A673 (cell line): Measurements from ENCODE around the gene EMB. TPM values are rescaled to one million over a fixed set of nuclear protein-coding genes. Genes with fewer than 3 reads are reported as not detected.
"Not testable (repeated sequence)": the region's sequence is repeated elsewhere in the genome, so short reads cannot be mapped to it uniquely, and the experiment has no call there.

ENCODE experiments used
- BruUV-seq: library from RNA; stranded (reverse); fragments of 400-500 nt; replicated peaks from 2 replicates; lab custom pipeline; 2021; lab: Mats Ljungman, UMichigan
- CTCF ChIA-PET: fragments of 300-600 bp; sonication (Branson Sonifier 250); formaldehyde crosslinking; loops from one replicate; lab custom pipeline; 2022; ENCODE audit warnings: antibody characterized with exemption; lab: Charles Lee
- POLR2A ChIA-PET: fragments of 300-600 bp; sonication (Branson Sonifier 250); formaldehyde crosslinking; loops from one replicate; lab custom pipeline; 2022; ENCODE audit warnings: antibody characterized with exemption; ENCODE audit not compliant: low non-redundant PET; lab: Charles Lee
- DNase-seq: peaks from one replicate; pipeline ENCODE4 v3.0.0-alpha.2; 2015; ENCODE audit warnings: low spot score
- H3K27ac ChIP-seq: fragments of 200-600 bp; sonication (generic); 2 replicates; pipeline ENCODE4 v1.5.1; 2016; ENCODE audit warnings: mixed run types, low read depth, mild to moderate bottlenecking, mixed read lengths, antibody characterized with exemption, low read length; ENCODE audit not compliant: poor library complexity, severe bottlenecking
- H3K27me3 ChIP-seq: fragments of 200-600 bp; sonication (generic); replicated peaks from 2 replicates; pipeline ENCODE4 v1.6.1; 2017; ENCODE audit warnings: mixed run types, low read depth, mild to moderate bottlenecking, mixed read lengths, antibody characterized with exemption, low read length; ENCODE audit not compliant: insufficient read depth, poor library complexity
- H3K36me3 ChIP-seq: fragments of 200-600 bp; sonication (generic); 2 replicates; pipeline ENCODE4 v1.6.1; 2016; ENCODE audit warnings: mixed run types, mild to moderate bottlenecking, mixed read lengths, antibody characterized with exemption, low read length; ENCODE audit not compliant: insufficient read depth, poor library complexity, severe bottlenecking
- H3K4me1 ChIP-seq: fragments of 200-600 bp; sonication (generic); 2 replicates; pipeline ENCODE4 v1.6.1; 2017; ENCODE audit warnings: mixed run types, mild to moderate bottlenecking, mixed read lengths, antibody characterized with exemption, low read length; ENCODE audit not compliant: insufficient read depth, poor library complexity, severe bottlenecking
- H3K4me3 ChIP-seq: fragments of 200-600 bp; sonication (generic); 2 replicates; pipeline ENCODE4 v1.5.1; 2016; ENCODE audit warnings: low read depth, mixed run types, mild to moderate bottlenecking, mixed read lengths, low read length; ENCODE audit not compliant: poor library complexity, severe bottlenecking
- H3K9me3 ChIP-seq: fragments of 200-600 bp; sonication (generic); 2 replicates; pipeline ENCODE4 v1.6.1; 2016; ENCODE audit warnings: mixed run types, low read depth, mild to moderate bottlenecking, mixed read lengths, antibody characterized with exemption, low read length; ENCODE audit not compliant: poor library complexity, severe bottlenecking
- EZH2 ChIP-seq: fragments of 200-600 bp; sonication (generic); IDR thresholded peaks from 2 replicates; pipeline ENCODE4 v1.6.1; 2017; ENCODE audit warnings: borderline replicate concordance, low read depth, mild to moderate bottlenecking, mixed read lengths, antibody characterized with exemption, low read length; ENCODE audit not compliant: poor library complexity, severe bottlenecking
- intact Hi-C: fragments of 100-400 bp; cut with micrococcal nuclease; formaldehyde crosslinking; loops from one replicate; pipeline ENCODE4 v1.10.0; 2022; ENCODE audit not compliant: unreplicated experiment
- total RNA-seq: library from RNA; stranded (reverse); gene quantifications from 2 replicates; pipeline ENCODE4 v1.2.3, GENCODE V29; 2021
- TF ChIP-seq, protein P1 (sequence below): fragments of 300-800, 200-600 bp; sonication (generic); conservative IDR thresholded peaks from 2 replicates; pipeline ENCODE4 v1.5.1; 2017; ENCODE audit warnings: low read depth, mild to moderate bottlenecking, antibody characterized with exemption, low read length, moderate library complexity, mixed read lengths

EMB gene
- total RNA-seq, 1 experiment from 2014 or later = 21.8 TPM

DNA sequence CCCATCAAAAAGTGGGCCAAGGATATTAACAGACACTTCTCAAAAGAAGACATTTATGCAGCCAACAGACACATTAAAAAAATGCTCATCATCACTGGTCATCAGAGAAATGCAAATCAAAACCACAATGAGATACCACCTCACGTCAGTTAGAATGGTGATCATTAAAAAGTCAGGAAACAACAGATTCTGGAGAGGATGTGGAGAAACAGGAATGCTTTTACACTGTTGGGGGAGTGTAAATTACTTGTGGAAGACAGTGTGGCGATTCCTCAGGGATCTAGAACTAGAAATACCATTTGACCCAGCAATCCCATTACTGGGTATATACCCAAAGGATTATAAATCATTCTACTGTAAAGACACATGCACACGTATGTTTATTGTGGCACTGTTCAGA, 48.8 kb downstream of the EMB start:
- POLR2A ChIA-PET, H3K36me3 ChIP-seq, H3K27ac ChIP-seq, H3K4me1 ChIP-seq, H3K4me3 ChIP-seq, H3K27me3 ChIP-seq, CTCF ChIA-PET, H3K9me3 ChIP-seq, DNase-seq, BruUV-seq, intact Hi-C loops: not testable (repeated sequence)

DNA sequence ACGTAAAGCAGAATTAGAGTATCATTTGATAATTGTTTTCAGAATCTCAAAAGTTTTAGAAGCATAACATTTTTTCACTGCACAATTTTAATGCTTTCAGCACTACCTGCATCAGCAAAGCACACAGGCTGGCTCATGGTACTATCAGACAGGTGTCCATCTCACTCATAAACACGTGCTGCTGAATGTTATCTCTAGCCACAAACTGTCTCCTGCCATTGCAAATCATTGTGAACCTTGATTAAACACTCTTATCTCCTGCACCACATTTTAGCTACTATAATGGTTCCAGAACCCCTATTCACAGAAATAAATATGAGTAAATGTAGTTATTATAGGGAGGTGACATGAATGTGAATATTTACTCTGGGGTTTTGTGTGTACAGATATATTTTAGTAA, 56.7 kb downstream of the EMB start:
- H3K9me3 ChIP-seq, H3K36me3 ChIP-seq, POLR2A ChIA-PET, H3K27me3 ChIP-seq, H3K4me3 ChIP-seq, H3K4me1 ChIP-seq, BruUV-seq, H3K27ac ChIP-seq, intact Hi-C loops, DNase-seq, CTCF ChIA-PET: not testable (repeated sequence)

DNA sequence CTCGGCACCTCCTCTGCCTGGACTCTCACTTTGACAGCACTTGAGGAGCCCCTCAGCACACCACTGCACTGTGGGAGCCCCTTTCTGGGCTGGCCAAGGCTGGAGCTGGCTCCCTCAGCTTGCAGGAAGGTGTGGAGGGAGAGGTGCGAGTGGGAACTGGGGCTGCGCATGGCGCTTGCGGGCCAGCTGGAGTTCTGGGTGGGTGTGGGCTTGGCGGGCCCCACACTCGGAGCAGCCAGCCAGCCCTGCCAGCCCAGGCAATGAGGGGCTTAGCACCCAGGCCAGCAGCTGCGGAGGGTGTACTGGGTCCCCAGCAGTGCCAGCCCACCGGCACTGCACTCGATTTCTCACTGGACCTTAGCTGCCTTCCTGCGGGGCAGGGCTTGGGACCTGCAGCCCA, 64.4 kb downstream of the EMB start:
- H3K4me1 ChIP-seq, H3K4me3 ChIP-seq, H3K27ac ChIP-seq, H3K27me3 ChIP-seq, POLR2A ChIA-PET, H3K9me3 ChIP-seq, intact Hi-C loops, CTCF ChIA-PET, DNase-seq, H3K36me3 ChIP-seq, BruUV-seq: not testable (repeated sequence)

DNA sequence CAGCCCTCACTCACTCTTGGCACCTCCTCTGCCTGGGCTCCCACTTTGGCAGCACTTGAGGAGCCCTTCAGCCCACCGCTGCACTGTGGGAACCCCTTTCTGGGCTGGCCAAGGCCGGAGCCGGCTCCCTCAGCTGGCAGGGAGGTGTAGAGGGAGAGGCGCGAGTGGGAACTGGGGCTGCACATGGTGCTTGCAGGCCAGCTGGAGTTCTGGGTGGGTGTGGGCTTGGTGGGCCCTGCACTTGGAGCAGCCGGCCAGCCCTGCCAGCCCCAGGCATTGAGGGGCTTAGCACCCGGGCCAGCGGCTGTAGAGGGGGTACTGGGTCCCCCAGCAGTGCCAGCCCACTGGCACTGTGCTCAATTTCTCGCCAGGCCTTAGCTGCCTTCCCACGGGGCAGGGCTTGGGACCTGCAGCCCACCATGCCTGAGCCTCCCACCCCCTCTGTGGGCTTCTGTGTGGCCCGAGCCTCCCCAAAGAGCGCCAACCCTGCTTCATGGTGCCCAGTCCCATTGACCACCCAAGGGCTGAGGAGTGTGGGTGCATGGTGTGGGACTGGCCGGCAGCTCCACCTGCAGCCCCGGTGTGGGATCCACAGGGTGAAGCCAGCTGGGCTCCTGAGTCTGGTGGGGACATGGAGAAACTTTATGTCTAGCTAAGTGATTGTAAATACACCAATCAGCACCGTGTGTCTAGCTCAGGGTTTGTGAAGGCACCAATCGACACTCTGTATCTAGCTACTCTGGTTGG, 71.6 kb downstream of the EMB start:
- BruUV-seq, H3K27me3 ChIP-seq, POLR2A ChIA-PET, H3K4me1 ChIP-seq, H3K27ac ChIP-seq, H3K4me3 ChIP-seq, DNase-seq, CTCF ChIA-PET, H3K36me3 ChIP-seq, H3K9me3 ChIP-seq: not testable (repeated sequence)
- intact Hi-C loops = loop anchor here (10.0 kb wide), 1 partner anchor 145 kb away; no protein-coding TSS in a partner anchor

DNA sequence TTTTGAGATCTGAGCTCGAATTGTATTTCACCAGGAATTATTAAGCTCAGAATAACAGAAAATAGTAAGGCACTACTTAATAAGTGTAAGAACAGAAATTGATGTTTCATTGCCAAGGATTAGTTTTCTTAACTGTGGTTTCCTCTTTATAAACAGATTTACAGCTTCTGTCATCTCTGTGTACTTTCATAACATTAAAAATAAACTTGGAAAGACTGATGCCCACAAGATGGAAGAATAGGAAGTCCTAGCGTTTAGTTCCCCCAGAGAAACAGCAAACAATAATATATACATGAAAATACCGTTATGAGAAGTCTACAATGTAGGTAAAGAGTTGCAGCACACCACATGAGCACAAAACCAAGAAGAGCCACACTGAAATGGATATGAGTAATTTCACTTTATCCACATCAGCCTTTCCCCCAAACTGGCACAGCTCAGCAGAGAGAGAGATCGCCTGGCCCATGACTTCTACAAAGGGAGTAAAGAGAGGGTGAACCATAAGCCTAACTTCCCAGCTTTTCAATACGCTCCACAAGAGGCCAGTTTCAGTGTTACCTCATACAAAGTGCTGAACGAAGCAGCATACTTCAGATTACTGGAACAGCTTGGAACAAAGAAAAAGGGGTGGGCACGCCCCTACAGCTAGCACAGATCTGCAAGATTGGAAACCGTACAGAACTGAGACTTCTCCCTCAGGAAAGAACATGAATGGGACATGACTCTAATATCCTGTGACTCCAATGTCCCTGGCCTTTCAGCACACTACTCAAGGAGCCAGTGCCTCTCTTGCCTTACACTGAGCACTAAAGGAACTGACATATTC, 75.4 kb downstream of the EMB start:
- BruUV-seq = no TSS peak
- TF ChIP-seq EZH2 = no peak
- TF ChIP-seq, protein P1, sequence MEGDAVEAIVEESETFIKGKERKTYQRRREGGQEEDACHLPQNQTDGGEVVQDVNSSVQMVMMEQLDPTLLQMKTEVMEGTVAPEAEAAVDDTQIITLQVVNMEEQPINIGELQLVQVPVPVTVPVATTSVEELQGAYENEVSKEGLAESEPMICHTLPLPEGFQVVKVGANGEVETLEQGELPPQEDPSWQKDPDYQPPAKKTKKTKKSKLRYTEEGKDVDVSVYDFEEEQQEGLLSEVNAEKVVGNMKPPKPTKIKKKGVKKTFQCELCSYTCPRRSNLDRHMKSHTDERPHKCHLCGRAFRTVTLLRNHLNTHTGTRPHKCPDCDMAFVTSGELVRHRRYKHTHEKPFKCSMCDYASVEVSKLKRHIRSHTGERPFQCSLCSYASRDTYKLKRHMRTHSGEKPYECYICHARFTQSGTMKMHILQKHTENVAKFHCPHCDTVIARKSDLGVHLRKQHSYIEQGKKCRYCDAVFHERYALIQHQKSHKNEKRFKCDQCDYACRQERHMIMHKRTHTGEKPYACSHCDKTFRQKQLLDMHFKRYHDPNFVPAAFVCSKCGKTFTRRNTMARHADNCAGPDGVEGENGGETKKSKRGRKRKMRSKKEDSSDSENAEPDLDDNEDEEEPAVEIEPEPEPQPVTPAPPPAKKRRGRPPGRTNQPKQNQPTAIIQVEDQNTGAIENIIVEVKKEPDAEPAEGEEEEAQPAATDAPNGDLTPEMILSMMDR = no peak
- Histone ChIP-seq H3K4me3 (no peak overlapping the region), H3K4me1 (no peaks in the 10 kb centered on the region), H3K27me3 (no peaks in the 10 kb centered on the region), H3K9me3 (no peaks in the 10 kb centered on the region), H3K36me3 (no peaks in the 10 kb centered on the region), H3K27ac (no peak overlapping the region)
- ChIA-PET POLR2A (no interaction called here), CTCF (no interaction called here)
- intact Hi-C loops = loop anchor here (10.0 kb wide), 1 partner anchor 149 kb away; no protein-coding TSS in a partner anchor
- DNase-seq = no peak

DNA sequence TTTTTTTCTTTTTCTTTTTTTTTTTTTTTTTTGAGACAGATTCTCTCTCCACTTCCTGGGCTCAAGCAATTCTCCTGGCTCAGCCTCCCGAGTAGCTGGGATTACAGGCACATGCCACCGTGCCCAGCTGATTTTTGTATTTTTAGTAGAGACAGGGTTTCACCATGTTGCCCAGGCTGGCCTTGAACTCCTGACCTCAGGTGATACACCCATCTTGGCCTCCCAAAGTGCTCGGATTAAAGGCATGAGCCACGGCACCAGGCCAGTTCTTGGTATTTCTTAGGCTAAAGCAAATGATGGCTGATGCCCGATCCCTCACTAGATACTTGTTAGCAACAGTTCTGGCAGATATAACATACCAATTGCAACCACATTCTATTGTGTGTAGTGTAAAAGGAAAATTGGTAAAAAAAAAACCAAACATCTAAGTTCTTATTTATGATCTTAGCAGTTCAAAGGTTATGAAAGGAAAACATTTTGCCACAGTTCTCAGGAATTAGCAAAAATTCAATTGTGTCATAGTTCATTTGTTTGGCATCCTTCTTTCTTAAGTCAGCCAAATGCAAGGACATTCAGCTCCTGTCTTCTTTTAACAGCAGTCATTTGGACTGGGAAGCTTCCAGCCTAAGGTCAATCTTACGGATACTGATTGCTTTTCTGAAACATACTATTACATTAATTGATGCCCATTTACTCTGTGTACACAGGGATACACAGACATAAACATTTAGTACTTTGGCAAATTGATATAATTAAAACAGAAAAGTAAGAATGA, 76.4 kb downstream of the EMB start:
- H3K9me3 ChIP-seq, BruUV-seq, H3K36me3 ChIP-seq, H3K4me3 ChIP-seq, POLR2A ChIA-PET, CTCF ChIA-PET, H3K27ac ChIP-seq, H3K4me1 ChIP-seq, H3K27me3 ChIP-seq, DNase-seq: not testable (repeated sequence)
- intact Hi-C loops = loop anchor here (10.0 kb wide), 1 partner anchor 150 kb away; no protein-coding TSS in a partner anchor
